Measurements from ENCODE around the gene NOTCH2NLA. TPM values are rescaled to one million over a fixed set of nuclear protein-coding genes. Genes with fewer than 3 reads are reported as not detected.
"Not testable (repeated sequence)": the region's sequence is repeated elsewhere in the genome, so short reads cannot be mapped to it uniquely, and the experiment has no call there.

The NOTCH2NLA gene
- 26.3 and 31.4 TPM in 2 replicates for total RNA-seq (2014; rRNA removed; shearing (Covaris generic))
- 38.2 and 40.1 TPM in 2 replicates for polyA plus RNA-seq (2015; cell fraction: cytosol; rRNA removed)
- polyA plus RNA-seq (2015; cell fraction: nucleus; rRNA removed): 20.9 and 25.4 TPM in 2 replicates

DNA sequence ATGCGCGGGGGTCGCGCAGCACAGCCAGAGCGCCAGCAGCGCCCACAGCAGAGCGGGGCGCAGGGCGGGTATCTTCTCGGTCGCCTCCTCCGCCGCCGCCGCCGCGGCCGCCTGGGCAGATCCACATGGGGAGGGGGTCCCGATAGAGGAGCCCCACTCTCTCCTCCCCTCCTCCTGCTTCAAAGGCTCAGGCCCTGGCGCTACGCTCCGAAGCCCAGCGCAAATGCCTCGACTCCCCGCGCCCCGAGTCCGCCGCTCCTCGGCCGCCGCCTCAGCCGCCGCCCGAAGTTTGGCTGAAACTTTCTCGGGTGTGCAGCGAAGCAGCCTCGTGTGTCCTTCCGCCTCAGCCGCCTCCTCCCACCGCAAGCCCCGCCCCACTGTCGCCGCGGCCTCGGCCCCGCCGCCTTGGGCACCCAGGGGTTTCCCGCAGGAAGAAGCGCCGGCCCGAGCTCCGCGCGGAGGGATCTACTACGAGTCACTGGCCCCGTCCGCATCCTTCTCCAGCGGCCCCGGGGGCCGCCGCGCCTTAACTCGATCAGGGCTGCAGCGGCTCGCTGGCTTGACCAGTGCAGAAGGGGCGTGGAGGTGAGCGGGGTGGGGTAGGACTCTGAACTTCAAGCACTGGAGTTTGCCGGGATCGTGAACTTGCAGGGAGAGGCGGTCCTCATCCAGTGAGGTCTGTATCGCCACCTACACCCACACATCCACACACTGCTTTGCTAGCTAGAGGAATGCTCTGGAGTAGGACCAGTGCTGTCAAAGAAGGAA lies at the start of gene NOTCH2NLA:
TSS of gene NOTCH2NLA (minus strand) at position 312 of the 768 bp plus-strand sequence. CDS start 39,684 bp downstream, outside the sequence.
- not testable (repeated sequence) for DNase-seq (ENCODE audit: low read depth)

DNA sequence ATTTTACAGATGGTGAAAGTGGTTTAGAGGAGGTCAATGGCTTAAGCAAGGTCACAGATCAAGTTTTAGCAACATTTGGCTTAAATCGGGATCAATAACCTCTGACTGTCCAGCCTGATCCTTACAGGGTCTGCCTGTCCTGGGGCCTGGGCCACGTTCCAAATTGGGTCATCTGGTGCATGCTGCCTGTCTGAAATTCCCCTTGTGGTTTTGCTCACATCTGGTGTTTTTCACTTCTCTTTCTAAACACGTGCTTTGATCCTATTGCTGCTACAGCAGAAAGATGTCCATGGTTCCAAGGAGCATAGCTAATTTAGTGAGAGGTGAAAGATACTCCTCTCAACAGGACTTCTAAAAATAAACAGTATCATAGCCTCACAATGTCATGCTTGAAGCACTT lies 49.5 kb upstream of the NOTCH2NLA start:
- not testable (repeated sequence) for DNase-seq (ENCODE audit: low read depth)

DNA sequence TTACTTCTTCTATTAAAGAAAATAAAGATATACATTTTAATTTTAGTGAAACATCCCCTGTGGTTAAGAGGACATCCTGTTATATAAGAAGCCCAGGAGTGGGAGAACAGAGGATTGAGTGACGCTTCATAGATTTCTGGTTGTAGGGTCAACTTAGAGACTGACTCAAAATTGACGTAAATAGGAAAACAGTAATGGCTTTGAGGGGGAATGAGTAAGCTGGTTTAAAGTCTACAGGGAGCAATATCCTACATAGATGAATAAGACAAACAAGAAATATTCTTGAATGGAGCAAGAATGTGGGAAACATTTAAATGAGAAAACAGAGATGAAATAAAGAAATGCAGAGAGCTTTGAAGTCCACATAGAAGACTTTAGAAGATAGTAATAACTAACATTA lies 48.3 kb upstream of the NOTCH2NLA start:
- not testable (repeated sequence) for DNase-seq (ENCODE audit: low read depth)

DNA sequence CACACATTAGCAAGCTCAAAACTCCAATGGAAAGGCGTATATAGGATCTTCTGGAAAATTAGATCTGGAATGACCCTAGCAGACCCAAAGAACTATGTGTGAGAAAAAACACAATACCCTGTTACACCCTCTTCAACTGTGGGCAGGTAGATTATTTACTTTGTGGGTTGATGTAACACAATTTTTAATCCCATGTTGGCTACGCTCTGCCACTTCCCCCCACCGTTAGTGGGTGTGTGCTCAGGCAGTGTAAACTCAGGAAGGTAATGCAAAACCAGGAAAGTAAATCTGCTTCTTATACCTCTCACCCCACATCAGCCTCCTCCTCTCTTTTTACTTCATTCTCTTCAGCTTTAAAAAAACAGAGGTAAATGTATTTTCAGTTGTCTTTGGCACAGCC lies 45.3 kb upstream of the NOTCH2NLA start:
- DNase-seq (ENCODE audit: low read depth): not testable (repeated sequence)

DNA sequence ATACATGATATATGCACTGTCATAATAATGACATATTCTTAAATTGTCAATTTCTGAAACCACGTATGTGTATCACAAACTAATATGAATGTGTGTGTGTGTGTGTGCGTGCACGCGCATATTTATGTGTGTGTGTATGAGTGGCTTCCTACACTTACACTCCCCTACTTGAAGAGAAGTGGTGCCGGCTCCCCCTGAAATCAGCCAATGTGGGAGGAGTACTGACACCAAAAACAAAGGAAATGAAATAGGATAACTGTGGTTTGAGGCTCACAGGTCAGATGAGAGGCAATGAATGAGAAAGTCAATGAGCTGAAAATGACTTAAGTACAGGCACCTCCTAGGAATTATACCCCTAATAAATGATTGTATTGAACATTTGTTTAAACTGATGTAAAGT lies 44.4 kb upstream of the NOTCH2NLA start:
- not testable (repeated sequence) for DNase-seq (ENCODE audit: low read depth)

DNA sequence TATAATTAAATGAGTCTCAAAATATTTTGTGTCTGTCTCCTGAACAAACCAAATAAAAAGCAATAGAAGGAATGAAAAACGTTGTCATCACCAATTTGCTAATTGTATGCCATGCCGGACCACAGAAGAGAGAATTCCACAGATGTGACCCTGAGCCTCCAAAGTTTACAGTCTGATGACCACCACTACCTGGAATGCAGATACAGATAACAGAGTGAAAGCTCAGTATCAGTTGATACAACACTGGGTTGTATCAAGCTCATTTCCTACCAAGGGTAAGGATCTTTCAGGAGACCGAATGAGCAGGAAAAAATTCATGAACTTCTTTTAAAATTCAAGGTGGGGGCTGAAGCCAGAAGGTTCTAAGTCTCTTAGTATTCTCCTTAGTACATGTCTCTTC lies 43.9 kb upstream of the NOTCH2NLA start:
- DNase-seq (ENCODE audit: low read depth): not testable (repeated sequence)

DNA sequence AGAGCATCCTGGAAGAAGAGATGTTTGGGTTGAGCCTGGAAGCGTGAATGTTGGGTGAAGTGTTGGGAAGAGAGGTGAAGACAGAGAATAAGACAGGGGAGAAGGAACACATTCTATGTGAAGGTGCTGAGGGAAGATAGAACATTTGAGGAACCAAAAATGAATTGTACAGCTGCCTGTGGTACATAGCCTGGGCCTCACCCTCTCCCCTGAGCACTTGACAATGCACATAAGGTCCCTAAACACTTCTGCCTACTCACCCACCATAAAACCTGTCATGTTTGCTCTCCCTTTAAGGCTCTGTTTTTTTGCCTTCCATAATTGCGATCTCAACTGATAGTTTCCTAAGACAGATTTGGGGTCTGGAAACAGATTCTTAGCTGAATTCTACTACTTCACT lies 43.2 kb upstream of the NOTCH2NLA start:
- DNase-seq (ENCODE audit: low read depth): not testable (repeated sequence)

DNA sequence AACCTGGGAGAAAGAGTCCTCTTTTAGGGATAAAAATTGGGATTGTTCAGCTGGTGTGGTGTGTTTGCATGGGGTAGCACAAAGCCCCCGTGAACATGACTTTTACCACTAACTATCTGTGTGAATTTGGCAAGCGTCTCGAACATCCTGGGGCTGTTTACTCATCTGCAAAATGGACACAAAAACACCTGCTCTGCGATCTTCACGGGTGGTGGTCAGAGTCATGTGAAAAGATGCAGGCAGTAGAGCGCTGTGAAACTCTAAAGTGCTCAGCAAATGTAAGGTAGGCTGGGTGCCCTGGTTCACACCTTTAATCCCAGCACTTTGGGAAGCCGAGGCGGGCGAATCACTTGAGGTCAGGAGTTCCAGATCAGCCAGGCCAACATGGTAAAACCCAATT lies 41.3 kb upstream of the NOTCH2NLA start:
- not testable (repeated sequence) for DNase-seq (ENCODE audit: low read depth)

DNA sequence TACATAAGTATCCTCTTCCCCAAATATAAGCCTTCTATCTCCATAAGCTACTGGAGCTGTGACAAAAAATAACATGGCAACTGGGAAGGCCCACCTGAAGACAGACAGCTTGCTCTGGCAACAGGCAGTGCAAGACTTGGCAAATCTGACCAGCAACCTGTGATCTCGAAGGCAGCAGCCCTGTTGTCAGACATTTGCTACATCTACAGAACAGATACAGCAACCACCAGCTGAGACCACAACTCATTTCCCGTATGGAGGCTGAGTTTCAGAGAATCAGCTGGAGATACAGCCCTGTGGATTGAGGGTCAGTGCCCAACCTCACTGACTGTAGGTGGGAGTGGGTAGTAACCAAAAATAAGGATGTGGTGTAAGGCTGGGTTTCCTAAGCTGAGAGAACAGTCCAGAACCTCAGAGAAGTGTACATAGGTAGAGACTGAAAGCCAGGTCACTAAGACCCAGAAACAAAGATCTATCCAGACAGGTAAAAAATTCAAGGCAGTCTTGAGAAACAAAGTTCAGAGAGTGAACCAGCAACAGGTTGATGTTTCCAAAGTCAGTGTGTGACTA lies 37.4 kb upstream of the NOTCH2NLA start:
- DNase-seq (ENCODE audit: low read depth): not testable (repeated sequence)

DNA sequence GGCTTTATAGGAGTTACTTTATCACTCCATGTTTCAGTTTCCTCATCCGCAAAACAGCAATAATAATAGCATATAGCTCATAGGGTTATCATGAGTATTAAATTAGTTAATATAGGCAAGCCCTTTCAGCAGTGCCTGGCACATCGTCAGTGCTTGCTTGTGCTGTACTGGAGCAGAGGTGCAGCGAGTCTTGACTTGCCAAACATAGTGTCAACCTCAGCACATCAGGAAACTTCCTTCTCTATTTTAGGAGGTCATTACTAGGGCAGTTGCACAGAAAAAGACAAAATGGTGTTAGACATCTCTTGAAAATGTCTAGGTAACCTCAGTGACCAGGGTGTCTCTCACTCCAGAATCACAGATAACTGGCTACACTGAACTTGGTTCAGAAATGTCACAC lies 35.9 kb upstream of the NOTCH2NLA start:
- not testable (repeated sequence) for DNase-seq (ENCODE audit: low read depth)

DNA sequence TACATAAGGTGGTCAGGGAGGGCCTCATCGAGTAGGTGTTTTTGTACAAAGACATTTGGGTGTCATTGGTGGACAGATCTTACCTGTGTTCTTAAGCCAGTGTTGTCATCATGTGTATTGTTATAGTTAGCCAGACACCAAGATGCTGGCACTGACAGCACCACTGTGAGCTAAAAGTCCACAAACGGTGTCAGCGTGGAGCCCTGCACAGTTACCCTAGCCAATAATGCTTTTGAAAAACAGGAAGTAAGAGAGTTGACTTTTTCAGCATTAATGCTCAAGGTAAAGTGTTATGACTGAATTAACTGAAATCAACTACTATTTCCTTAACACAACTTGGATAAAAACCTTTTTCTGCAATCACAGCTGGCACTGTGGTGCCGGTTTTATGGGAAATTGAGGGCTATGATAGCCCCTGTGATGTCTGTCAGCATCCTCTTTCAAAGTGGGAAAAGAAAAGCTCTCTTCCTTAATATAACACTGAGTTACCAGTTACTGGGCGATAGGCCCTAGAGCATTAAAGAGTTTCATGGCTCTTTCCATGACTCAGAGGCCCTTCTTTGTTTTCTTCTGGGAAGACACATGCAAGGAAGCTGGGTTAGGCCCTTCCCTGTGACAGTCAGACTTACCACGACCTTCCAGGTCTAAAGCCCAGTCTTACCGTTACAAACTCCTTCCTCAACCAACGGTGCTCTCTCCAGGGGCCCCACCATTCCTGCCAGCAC lies 31.3 kb upstream of the NOTCH2NLA start:
- DNase-seq (ENCODE audit: low read depth): not testable (repeated sequence)

DNA sequence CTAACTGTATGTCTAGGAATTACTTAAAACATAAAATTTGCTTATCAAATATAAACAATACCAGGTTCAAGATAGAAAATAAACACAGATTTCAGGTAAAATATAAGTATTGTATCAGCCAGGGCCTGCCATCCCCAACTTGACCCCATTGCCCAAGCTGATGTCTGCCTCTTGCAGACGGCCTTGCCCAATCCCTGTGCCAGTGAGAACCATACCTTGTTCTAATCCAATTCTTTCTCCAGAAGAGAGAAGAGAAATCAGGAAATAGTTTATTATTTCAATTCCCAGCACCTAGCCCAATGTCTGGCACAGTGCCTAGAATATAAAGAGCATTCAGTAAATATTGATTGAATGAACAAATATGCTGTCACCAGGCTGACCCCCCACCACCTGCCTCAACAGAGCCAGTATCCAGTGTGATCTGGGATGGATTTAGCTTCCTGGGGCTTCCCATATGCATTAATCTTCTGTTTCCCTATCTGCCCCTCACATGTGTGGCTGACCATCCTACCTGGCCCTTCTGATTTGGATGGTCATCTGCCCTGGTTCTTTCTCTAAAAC lies 29.3 kb upstream of the NOTCH2NLA start:
- DNase-seq (ENCODE audit: low read depth): not testable (repeated sequence)

DNA sequence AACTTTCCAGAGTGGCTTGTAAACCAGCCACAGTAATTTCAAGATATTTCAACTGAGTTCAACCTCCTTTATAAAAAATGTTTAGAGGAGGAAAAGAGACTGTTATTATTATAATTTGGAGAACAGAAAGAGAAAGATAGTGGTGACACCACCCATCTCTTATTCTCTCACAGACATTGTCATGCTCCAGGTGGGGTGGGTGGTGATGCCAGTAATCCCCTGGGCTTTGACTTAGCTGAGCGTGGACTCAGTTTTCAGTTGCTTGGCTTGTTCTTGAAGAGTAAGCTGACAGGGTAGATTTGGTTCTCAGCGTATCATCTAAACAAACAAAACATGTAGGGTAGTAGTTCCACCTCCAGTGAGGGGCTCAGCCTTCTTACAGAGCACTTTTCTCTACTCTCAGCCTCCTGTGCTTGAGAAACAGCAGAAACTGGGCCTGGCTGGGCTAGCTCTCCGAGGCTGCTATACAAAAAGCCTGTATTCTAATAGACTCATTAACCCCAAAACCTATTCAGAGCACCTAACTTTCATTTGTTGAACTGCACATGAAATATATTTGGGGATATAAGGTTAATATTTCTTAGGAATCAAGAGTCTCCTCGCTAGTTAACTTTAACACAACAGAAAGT lies 25.9 kb upstream of the NOTCH2NLA start:
- DNase-seq (ENCODE audit: low read depth): not testable (repeated sequence)

DNA sequence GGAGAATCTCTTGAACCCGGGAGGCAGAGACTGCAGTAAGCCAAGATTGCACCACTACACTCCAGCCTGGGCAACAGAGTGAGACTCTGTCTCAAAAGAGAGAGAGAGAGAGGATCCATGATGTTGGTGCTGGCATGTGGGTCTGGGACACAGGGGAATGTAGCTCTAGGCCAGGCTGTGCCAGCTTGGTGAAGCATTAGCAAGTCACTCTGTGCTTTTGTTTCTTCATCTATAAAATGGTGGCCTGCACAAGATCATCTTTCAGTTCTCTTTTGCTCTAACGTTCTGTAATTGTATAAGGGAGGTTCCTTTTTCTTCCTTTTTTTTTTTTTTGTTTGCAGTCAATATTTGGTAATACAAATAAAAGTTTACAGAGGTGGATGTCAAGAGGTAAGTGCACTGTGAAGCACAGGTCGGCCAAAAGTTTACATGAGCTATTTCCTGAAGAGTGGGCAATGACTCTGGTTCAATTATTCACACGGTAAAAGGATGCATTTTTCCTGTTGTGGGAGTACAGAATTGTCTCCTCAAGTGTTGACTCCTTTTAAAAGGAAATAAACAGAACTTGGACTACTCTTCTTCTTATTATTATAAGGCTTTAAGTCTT lies 24.5 kb upstream of the NOTCH2NLA start:
- not testable (repeated sequence) for DNase-seq (ENCODE audit: low read depth)

DNA sequence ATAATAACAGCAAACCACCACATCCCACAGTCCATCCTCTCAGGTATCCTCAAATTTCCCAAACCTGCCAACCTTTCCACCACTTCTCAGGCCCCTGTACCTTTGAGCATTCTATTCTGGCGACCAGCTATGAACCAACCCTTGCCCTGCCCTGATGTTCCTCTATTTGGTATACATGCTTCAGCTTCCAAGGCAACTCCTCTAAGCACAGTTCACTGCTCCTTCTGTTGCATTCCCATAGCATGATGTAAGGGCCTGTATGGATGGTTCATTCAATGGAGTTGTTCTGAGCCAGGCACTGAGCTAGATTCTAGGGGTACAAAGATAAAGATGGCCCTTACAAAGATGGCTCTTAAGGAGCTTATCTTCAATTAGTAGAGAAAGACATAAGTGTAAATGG lies 22.7 kb upstream of the NOTCH2NLA start:
- not testable (repeated sequence) for DNase-seq (ENCODE audit: low read depth)

DNA sequence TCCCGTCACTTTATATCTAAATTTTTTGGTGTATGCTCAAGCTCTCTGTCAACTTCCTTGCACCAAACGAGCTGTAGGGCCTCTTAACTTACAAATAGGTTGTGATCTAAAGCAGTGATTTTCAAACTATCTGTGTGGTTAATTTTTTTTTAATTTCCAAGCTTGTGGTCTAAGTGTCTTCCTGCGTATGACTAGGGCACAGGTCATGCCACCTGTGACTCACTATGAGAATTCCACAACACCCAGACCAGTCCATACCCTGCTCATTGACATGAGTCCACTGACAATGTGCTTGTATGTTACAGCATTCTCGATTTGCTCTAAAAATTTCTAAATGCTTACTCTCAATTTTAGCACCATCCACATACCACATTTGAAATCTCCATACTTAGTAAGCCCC lies 19.8 kb upstream of the NOTCH2NLA start:
- not testable (repeated sequence) for DNase-seq (ENCODE audit: low read depth)

DNA sequence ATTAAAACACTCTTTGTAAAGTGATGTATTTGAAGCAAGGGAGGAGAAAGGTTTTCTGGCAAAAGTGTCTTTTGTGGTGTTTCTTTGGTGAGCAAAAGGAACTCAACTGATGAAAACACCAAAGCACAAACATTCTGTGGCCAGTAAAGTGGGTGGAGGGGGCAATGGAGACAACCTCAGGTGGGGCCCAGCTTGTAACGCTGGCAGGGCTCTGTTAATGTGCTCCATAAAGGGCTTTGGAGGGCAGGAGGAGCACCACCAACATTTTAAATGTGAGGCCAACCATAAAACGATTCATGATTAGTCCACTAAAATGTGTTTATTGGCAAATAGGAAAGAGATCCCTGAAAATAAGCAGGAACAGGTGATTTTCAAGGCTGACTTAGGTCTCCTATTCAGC lies 7.8 kb upstream of the NOTCH2NLA start:
- not testable (repeated sequence) for DNase-seq (ENCODE audit: low read depth)

DNA sequence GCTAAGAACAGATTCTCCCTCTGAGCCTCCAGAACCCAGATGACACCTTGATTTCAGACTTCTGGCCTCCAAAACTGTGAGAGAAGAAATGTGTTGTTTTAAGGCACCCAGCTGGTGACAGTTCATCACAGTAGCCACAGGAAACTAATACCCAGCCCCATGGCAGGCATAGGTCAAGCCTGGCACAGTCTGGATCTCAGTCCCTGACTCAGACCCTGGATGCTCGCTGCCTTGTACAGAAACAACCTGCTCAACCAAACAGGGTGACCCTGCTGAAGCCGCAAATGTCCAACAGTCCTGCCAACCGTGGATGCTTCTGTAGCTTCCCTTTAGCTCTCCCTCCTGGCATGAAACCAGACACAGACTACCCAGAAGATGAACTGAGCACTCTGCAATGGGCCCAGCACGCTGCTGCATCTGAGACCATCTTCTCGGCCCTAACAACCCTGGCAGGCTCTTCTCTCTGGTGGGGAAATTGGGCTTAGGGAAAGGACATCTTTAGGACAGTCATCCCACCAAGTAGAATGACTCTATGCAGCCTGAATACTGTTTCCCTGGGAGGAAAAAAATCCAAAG lies 7.3 kb upstream of the NOTCH2NLA start:
- not testable (repeated sequence) for DNase-seq (ENCODE audit: low read depth)

DNA sequence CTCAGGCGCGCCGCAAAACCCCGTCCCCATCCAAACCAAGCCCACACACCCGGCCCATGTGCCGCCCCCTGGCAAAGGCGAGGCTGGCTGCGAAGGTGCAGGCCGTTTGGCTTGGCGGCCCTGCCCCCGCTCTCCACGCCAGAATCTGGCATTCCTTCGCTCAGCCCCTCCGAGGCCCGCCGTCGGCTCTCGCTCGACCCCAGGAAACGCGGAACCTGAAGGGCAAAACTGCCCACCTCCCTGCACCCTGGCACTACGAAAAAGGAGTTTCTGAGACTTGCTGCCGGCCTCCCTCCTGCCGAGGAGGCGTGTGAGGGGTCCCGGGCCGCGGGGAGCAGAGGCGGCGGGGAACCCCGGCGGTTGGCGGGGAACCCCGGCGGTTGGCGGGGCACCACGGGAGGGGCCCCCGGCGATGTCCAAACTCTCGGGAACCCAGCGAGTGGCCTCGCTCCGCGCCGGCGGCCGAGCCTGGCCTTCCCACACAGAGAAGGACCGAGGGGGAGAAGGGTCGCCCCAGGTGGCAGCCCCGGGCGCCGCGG lies 608 bp downstream of the NOTCH2NLA start:
- DNase-seq (ENCODE audit: low read depth): not testable (repeated sequence)

DNA sequence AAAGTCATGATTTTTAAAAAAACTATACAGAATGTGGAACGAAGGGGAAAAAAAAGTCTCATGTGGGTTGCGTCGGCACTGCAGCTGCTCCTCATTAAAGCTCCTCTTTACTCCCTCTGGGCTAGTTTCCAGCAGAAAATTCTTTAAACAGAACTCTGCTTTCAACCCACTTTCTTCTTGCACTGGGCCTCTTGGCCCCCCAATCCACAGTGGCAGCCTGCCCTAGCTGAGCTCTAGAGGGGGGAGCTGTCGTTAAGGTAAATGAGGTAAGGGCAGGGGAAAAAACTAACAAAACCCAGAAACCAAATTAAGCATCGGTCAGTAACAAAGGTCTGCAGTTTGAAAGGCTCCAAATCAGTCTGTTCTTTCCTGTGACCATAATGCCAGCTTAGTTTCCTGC lies 54.3 kb downstream of the NOTCH2NLA start:
- DNase-seq (ENCODE audit: low read depth): not testable (repeated sequence)
